ENCODE data around the gene RETSAT.
"Not testable (repeated sequence)": the region's sequence is repeated elsewhere in the genome, so short reads cannot be mapped to it uniquely, and the experiment has no call there.

The RETSAT gene

GRCh38 chr2:85329701-85330100 is 24.6 kb downstream of the RETSAT start:
- not testable (repeated sequence) for DNase-seq

GRCh38 chr2:85329181-85329651 is 25.1 kb downstream of the RETSAT start:
- no peak for DNase-seq

GRCh38 chr2:85327822-85328617 is 26.3 kb downstream of the RETSAT start, which contains the start of gene TGOLN2:
Gene TGOLN2, minus strand, starts transcription at chr2:85327989. Its CDS starts 27 bp downstream, at chr2:85327962.
- DNase-seq, result peak; percentile 77

- no peak for DNase-seq
Measured at GRCh38 chr2:85327160-85327821, 27.0 kb downstream of the RETSAT start.

- DNase-seq, result peak; percentile 66
Measured at GRCh38 chr2:85326406-85327159, 27.7 kb downstream of the RETSAT start.

GRCh38 chr2:85325466-85325811 is 28.9 kb downstream of the RETSAT start:
- no peak for DNase-seq

GRCh38 chr2:85324639-85325465 is 29.5 kb downstream of the RETSAT start:
- peak; percentile 42 for DNase-seq

GRCh38 chr2:85323988-85324367 is 30.4 kb downstream of the RETSAT start:
- DNase-seq, result not testable (repeated sequence)

- no peak for DNase-seq
Measured at GRCh38 chr2:85323351-85323987, 30.9 kb downstream of the RETSAT start.

GRCh38 chr2:85319796-85320195 is 34.5 kb downstream of the RETSAT start:
- DNase-seq, result no peak

GRCh38 chr2:85318222-85319074 is 35.9 kb downstream of the RETSAT start:
- no peak for DNase-seq

- not testable (repeated sequence) for DNase-seq
Measured at GRCh38 chr2:85315921-85316320, 38.4 kb downstream of the RETSAT start.

GRCh38 chr2:85314884-85315242 is 39.5 kb downstream of the RETSAT start:
- no peak for DNase-seq

GRCh38 chr2:85312404-85312803 is 41.9 kb downstream of the RETSAT start:
- no peak for DNase-seq

GRCh38 chr2:85310330-85310729 is 44.0 kb downstream of the RETSAT start:
- DNase-seq, result no peak

GRCh38 chr2:85309699-85310321 is 44.5 kb downstream of the RETSAT start:
- DNase-seq, result no peak

GRCh38 chr2:85308896-85309555 is 45.3 kb downstream of the RETSAT start:
- DNase-seq, result no peak

GRCh38 chr2:85308201-85308600 is 46.1 kb downstream of the RETSAT start:
- no peak for DNase-seq

- no peak for DNase-seq
Measured at GRCh38 chr2:85307527-85307897, 46.8 kb downstream of the RETSAT start.

All from SIG-M5 (cell line).